Gastroesophageal sphincter (tissue), 3 donors: Measurements from ENCODE around the gene HSCB.

ENCODE experiments used
- CTCF ChIP-seq, 4 experiments: fragments of 200-600 bp in 2 of 4; fragments of 450-650 bp in 2 of 4; sonication (generic) in 1 of 4; IDR thresholded peaks; one replicate each; pipeline ENCODE4 v1.5.1; 2017 to 2019; ENCODE audit warnings: antibody characterized with exemption in 4 of 4, mild to moderate bottlenecking in 2 of 4, moderate library complexity in 2 of 4
- POLR2A ChIP-seq, 2 donors: fragments of 450-650 bp; IDR thresholded peaks; one replicate each; pipeline ENCODE4 v1.6.1; 2017; ENCODE audit warnings: antibody characterized with exemption in 2 of 2, mild to moderate bottlenecking in 2 of 2, moderate library complexity in 1 of 2

DNA sequence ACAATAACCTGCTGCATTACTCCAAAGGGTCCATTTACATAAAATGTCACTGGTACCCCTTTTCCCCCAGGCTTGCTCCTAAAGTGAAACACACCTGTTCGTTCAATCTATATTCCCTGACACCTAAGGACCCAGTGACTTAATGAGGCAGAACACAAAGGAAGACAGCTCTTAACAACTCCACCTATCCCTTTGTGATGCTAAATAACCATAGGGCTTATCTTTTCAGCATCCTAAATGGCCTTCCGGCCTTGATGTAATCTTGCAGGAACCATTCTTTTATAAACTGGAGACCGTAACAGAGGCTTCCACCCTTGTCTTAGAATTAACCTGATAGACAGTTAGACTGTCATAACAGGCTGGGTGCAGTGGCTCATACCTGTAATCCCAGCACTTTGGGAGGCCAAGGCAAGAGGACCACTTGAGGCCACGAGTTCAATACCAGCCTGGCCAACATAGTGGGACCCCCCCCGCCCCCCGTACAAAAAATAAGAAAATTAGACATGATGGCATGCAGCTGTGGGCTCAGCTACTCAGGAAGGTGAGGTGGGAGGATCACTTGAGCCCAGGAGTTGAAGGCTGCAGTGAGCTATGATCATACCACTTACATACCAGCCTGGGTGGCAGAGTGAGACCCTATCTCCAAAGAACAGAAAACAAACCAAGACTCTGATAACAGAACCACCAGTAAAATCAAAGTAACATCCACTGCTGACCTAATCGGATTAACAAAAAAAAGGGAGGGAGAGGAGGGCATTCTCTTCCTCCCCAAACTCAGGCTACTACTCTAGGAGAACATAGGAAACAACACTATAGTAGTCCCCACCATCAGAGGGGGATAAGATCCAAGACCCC is 5.3 kb upstream of the HSCB start:
- no peak for TF ChIP-seq CTCF (IDR thresholded peaks at IDR 0.05)
- no peak for TF ChIP-seq POLR2A (IDR thresholded peaks at IDR 0.05)
